ENCODE measurements around the gene CELF1.

The CELF1 gene

GRCh38 chr11:47507563-47508239, 45.2 kb downstream of the CELF1 start:
- no peak for DNase-seq

- DNase-seq, result no peak
These were observed 46.0 kb downstream of the CELF1 start for GRCh38 chr11:47506795-47507562.

- no peak for DNase-seq
These were observed 46.6 kb downstream of the CELF1 start for GRCh38 chr11:47506373-47506772.

- DNase-seq, result no peak
These were observed 48.0 kb downstream of the CELF1 start for GRCh38 chr11:47504910-47505309.

GRCh38 chr11:47503227-47503626, 49.7 kb downstream of the CELF1 start:
- no peak for DNase-seq

- no peak for DNase-seq
These were observed 50.2 kb downstream of the CELF1 start for GRCh38 chr11:47502767-47503166.

- no peak for DNase-seq
These were observed 51.8 kb downstream of the CELF1 start for GRCh38 chr11:47501101-47501500.

GRCh38 chr11:47500121-47500520, 52.8 kb downstream of the CELF1 start:
- DNase-seq, result no peak

GRCh38 chr11:47499614-47500013, 53.3 kb downstream of the CELF1 start:
- DNase-seq, result no peak

- no peak for DNase-seq
These were observed 53.8 kb downstream of the CELF1 start for GRCh38 chr11:47499161-47499560.

GRCh38 chr11:47498584-47499152, 54.3 kb downstream of the CELF1 start:
- no peak for DNase-seq

- DNase-seq, result no peak
These were observed 54.8 kb downstream of the CELF1 start for GRCh38 chr11:47498149-47498548.

- no peak for DNase-seq
These were observed 56.1 kb downstream of the CELF1 start for GRCh38 chr11:47496808-47497207.

- DNase-seq, result no peak
These were observed 57.1 kb downstream of the CELF1 start for GRCh38 chr11:47495856-47496217.

GRCh38 chr11:47495011-47495855, 57.7 kb downstream of the CELF1 start:
- no peak for DNase-seq

- no peak for DNase-seq
These were observed 63.6 kb downstream of the CELF1 start for GRCh38 chr11:47489395-47489755.

- DNase-seq, result no peak
These were observed 64.1 kb downstream of the CELF1 start for GRCh38 chr11:47488674-47489394.

GRCh38 chr11:47488111-47488510, 64.8 kb downstream of the CELF1 start:
- no peak for DNase-seq

- DNase-seq, result no peak
These were observed 65.5 kb downstream of the CELF1 start for GRCh38 chr11:47487421-47487820.

- no peak for DNase-seq
These were observed 67.8 kb downstream of the CELF1 start for GRCh38 chr11:47485107-47485506.

GRCh38 chr11:47483457-47483856, 69.5 kb downstream of the CELF1 start:
- no peak for DNase-seq

GRCh38 chr11:47480762-47481161, 72.2 kb downstream of the CELF1 start:
- no peak for DNase-seq

All from activated CD8-positive, alpha-beta memory T cell treated with anti-CD3 and anti-CD28 coated beads, Interleukin-2, amount 50 U/mL, for 48 hours (primary cell).